NCI-H1048 (cell line): Measurements from ENCODE around the gene CHRM4.

Source experiments
- DNase-seq: peaks from one replicate; lab custom pipeline; 2025; lab: John Stamatoyannopoulos, UW

The CHRM4 gene

DNA sequence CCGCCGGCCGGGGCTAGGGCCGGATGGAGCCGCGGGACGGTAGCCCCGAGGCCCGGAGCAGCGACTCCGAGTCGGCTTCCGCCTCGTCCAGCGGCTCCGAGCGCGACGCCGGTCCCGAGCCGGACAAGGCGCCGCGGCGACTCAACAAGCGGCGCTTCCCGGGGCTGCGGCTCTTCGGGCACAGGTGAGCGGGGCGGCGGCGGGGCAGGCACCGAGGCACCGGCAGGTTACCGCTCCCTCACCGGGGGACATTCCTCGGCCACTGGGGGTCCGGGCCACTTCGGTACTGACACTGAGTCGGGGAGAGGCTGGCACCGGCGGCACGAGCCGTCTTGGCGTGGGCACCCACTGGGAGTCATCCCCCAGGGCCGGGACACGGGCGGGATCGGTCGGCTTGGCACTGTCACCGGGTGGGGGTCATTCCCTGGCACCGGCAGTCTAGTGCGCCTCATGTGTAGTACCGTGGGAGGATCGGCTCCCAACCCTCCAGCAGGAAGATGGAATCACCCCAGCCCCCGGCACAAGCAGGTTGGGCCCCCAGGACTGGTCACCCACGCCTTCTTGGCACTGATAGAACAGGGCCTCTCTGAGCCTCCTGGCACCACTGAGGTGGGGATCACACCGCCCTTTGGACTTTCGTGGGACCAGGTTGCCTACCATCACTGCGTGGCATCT, 43.8 kb downstream of the CHRM4 start:
- DNase-seq, result no peak

DNA sequence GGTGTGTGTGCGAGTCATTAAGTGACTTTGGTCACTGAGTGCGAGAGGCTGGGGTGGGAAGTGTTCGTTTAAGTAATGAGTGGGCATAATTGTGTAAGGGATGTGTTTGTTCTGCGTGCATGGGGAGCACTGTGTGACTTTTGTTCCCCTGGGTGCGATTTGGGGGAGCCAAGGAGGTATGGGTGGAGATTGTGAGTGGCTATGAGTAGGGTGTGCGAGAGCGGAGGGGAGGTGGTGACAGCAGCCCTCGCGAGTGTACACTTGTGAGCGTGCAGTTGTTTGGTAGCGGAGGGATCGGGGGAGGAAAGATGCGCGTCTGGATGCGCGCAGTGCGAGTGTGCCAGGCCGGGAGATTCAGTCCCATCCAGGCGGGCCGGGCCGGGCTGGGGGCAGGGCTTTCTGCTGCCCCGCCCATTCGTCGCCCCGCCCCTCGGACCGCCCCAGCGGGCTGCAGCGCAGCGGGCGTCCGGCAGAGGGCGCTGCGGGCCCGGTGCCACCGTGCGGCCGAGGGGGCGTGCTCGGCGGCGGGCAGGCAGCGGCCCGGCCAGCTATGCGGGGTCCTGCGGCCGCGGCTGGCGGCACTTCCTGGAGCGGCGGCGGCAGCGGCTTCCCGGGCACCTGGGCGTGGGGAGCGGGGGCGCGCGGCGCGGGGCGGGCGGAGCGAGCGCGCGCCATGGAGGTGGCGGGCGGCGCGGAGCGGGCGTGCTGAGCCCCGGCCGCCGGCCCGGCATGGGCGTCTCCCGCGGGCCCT, 44.5 kb downstream of the CHRM4 start, which contains the start of gene DGKZ:
TSS of gene DGKZ (plus strand) at position 578 of the 751 bp plus-strand sequence. CDS start 197 bp downstream, outside the sequence.
- peak; percentile 75 for DNase-seq

DNA sequence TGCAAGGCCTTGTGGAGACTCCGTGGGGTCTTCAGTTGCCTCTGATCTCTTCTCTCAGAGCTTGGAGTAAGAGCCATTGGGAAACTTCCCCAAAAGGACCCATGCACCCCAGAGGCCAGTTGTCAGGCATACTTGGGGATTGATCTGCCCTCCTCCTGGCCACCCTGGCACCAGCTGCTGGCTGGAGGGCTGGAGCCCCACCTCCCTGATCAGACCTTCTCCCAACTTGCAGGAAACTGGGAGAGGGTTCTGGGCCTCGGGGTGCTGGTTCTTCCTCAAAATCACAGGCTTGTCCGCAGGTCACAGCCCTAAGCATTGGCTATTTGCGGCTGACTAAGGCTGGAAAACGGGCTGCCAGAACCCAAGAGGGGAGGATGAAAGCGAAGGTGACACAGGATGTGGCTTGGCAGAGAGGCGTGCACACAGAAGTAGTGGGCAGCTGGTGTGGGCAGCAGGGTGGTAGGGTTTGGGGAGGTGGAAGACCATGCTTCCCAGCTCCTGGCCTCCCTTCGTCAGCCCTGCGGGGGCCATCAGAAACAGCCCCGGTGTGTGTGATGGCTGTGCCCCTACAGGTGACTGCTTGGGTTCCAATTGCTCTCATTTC, 45.6 kb downstream of the CHRM4 start:
- DNase-seq, result no peak

DNA sequence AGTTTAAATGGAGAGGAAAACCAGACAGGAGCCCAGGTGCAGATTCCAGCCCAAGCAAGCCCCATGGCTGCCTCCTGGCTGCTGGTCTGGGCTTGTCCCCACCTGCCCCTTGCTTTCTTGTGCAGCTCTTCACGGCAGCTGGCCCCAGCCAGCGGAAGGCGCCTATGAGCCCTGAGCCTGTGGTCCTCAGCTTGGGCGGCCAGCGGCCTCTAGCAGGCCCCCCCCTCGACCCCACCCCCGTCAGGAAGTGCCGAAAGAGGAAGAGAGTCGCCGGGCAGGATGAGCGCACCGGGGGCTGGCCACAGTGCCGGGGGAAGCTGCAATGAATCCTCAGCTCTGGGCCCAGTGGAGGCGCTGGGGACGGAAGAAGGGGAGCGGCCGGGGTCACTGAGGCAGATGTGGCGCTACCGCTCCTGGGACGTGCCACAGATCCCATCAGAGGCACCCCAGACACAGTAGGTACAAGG, 46.4 kb downstream of the CHRM4 start:
- no peak for DNase-seq

DNA sequence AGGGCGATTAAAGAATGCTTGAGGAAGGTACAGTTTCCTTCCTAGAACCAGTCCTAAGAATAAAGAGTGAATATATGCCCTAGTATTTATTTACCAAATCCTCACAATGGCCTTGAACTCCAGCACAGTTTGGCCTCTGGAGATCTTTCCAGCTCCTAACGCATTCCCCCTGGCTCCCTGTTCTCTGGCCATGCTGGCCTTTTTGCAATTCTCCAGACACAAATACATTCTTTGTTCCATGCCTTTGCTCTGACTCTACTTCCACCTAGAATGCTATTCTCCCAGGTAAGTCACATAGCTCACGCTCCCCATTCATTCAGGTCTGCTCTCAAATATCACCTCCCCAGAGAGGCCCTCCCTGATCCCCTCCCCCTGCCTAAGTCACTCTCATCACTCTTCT, 48.1 kb downstream of the CHRM4 start:
- no peak for DNase-seq

DNA sequence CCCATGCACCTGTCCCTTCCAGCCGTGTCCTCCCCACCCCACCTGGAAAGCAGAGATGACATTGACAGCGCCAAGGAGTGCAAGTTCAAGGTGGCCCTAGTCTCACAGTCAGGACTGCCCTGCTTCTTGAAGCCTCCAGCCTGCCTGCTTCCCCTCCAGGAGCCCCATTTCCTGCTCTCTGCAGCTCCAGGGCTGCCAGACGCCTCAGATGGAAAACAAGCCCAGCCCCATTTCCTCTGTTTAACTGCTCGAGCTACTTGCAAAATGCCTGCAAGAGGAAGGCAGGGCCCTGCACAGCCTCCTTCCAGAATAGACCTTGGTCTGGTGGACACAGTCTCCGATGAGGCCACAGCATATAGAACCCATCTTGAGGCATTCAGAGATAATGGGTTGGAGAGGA, 49.3 kb downstream of the CHRM4 start:
- DNase-seq, result no peak

DNA sequence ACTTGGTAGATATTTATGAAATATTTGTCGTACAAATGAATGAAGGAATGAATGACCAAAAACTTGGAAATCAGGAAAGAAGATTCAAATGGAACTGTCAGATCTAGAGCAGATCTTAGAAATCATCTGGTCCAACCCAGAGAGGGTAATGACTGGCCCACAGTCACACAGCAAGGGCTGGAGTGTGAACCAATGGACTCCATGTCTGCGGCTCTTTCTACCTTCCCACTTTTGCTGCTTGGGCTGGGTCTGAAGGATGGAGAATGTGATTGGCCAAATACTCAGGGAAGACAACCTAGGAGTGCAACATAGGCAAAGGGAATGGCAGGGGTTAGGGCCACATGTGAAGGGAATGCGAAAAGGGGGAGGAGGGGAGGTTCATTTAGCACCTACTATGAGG, 50.1 kb downstream of the CHRM4 start:
- DNase-seq, result no peak

DNA sequence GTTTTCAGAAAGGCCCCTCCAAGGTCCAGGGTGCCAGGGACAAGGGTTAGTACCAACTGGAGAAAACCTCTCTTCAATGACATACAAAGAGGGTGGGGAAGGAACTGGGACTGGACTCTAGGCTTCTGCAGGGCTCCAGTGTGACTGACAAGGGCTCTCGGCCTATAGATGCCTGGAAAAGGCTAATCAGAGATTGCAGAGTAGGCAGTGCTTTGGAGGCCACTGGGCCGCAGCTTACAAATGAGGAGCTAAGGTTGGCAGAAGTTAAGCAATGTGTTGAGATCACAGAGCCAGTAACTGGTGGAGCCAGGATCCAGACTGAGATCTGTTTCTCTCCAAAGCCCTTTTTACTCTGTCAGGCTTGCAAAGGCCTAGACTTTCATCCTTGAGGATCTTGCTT, 51.8 kb downstream of the CHRM4 start:
- no peak for DNase-seq

DNA sequence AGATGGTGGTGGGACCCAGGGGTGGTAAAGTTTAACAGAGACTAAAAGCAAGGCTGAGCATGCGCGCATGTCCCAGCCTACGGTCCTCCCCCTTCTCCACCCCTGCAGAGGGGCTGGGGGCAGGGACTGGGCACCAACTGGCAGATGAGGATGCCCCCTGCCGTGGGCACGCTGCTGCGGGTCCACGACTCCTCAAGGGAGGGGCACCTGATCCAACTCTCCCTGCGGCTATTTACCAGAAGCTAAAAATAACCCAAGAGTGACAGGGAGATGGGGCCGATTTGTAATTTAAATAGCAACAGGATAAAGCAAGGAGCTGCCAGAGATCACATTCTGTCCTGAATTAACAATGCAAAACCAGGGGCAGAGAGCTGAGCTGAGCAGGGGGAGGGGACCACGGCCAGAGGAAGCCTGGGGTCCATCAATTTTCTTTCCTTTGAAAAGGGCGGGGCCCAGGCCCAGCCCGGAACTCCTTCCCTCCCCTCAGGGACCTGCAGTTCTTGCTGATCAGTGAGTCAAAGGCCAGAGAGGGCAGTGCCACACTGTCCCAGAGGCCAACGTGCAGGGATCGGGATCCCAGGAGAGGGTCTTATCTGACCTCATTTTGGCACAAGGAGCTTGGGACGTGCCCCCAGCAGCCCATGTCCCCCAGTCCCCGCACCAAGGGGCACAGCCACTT, 52.4 kb downstream of the CHRM4 start:
- no peak for DNase-seq

DNA sequence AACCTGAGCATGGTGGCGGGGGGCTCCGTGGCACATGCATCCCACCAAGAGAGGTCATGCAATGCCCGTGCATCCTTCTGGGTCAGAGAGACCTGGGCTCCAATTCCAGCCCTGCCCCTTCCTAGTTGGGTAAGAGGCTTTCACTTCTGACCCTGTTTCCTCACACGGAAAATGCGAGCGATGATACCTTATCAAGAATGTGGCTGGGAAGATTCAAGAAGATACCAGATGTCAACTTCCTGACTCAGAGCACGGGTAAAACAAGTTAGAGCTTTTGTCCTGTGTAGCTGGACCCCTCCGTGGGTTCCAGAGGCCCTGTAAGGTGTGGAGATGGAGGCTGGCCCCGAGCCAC, 53.0 kb downstream of the CHRM4 start:
- DNase-seq, result no peak

DNA sequence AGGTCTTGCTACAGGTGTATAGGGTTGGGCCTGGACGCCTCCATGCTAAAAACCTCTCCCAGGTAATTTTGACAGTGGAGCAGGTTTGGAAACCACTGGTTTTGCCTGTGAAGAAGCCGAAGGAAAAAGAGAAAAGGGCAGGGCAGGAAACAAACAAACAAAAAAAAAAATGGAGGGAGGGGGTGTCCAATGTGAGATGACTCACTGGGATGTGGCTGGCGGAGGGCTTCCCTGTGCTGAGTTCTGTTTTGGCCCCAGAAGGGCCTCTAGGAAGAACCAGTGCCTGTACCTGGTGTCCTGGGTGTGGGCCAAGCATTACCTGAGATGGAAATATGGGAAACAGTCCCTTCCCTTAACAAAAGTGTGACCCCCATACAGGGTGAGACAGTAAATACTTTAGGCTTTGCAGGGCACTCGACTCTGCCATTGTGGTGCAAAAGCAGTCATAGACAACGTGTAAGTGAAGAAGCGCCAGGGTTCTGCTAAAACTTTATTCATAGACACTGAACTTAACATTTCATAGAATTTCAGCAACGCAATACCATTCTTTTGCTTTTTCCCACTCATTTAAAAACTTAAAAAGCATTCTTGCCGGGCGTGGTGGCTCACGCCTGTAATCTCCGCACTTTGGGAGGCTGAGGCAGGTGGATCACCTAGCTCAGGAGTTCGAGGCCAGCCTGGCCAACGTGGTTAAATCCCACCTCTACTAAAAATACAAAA, 53.8 kb downstream of the CHRM4 start:
- no peak for DNase-seq

DNA sequence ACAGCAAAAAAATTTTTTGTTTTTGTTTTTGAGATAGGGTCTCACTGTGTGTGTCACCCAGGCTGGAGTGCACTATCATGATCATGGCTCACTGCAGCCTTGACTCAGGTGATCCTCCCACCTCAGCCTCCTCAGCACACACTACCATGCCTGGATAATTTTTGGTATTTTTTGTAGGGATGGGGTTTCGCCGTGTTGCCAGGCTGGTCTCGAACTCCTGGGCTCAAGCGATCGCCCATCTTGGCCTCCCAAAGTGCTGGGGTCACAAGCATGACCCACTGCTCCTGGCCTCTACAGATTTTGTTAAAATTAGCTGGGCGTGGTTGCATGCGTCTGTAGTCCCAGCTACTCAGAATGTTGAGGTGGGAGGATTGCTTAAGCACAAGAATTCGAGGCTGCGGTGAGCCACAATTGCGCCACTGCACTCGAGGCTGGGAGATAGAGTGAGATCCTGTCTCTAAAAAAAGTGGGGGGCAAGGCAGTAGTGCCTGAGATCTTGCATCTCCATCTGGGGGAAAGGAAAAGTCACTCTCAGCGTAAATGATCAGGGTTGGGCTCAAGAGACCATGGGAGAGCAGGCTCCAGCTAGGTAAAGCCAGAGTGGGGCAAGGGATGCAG, 54.9 kb downstream of the CHRM4 start:
- DNase-seq, result no peak

DNA sequence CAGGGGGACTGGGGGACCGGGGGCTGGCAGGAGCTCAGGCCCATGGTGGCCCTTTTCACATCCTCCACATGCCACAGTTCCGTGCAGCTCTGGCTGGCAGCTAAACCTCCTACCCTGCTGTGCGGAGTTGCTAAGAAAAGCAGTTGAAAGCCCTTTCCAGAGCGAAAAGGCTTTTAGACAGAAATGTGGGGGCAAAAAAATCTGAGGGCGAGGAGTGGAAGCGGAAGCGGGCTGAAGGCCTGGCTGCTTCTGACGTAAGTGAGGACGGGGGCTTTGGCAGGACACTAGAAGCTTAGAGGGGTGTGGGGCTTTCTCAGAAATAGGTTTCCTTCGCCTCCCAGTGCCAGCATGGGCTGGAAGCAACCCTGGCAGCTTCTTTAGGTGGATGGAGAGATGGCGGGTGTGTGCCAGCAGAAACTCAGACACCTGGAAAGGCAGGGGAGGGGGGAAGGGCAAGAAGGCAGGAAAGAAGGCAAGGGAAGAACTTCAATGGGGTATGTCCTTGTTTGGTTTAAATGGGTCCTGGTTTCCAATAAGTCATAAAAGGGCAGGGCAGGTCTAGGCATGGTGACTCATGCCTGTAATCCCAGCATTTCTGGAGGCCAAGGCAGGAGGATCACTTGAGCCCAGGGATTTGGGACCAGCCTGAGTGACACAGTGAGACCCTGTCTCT, 55.5 kb downstream of the CHRM4 start:
- no peak for DNase-seq

DNA sequence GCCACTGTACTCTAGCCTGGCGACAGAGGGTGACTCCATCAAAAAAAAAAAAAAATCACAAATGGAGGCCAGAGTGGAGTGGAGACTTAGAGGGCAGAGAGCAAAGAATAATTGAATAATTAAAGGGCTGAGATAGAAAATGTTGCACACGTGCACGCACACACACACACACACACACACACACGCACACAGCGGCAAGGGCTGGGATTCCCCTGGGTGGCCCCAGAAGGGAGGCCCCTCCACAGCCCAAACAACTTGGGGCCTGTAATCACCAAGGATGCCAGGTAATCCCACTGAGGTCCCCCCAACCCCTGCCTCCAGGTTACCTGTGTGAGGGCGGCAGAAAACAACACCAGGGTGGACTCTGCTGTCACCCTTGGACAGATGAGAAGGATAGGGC, 56.3 kb downstream of the CHRM4 start:
- DNase-seq, result no peak

DNA sequence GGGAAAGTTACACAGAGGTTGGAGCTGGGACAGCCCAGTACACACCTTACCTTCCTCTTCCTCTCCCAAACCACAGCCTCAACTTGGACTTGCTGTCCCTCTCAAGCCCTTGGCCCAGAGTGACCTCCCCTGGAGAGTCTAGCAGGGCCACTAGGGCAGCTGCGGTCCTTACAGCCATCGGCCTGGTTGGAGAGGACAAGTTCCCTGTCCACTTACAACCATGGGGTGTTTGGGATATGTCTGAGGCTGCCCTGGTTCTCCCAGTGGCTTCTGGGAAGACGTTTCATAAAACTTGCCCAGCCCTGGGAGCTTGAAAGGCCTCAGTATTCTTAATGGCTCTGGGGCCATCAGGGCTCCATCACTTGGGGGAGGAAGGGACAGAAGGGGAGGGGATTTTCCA, 57.4 kb downstream of the CHRM4 start:
- no peak for DNase-seq
